ENCODE measurements around the gene NCOA7.
A peak's percentile ranks its signal among the peaks of the same experiment; 100 is the strongest.

- TF ChIP-seq CTCF (IDR thresholded peaks at IDR 0.05): peak in 6 of 7 experiments; percentile 16 to 90 (median 74)
- TF ChIP-seq POLR2A (IDR thresholded peaks at IDR 0.05): no peak
These were observed 10.7 kb upstream of the NCOA7 start for GRCh38 chr6:125779924-125780539.
